ENCODE results near the gene EXOSC10. TPM values are rescaled to one million over a fixed set of nuclear protein-coding genes. Genes with fewer than 3 reads are reported as not detected.

The EXOSC10 gene
- total RNA-seq, 1 donor from 2014 or later: 17.1 TPM

DNA sequence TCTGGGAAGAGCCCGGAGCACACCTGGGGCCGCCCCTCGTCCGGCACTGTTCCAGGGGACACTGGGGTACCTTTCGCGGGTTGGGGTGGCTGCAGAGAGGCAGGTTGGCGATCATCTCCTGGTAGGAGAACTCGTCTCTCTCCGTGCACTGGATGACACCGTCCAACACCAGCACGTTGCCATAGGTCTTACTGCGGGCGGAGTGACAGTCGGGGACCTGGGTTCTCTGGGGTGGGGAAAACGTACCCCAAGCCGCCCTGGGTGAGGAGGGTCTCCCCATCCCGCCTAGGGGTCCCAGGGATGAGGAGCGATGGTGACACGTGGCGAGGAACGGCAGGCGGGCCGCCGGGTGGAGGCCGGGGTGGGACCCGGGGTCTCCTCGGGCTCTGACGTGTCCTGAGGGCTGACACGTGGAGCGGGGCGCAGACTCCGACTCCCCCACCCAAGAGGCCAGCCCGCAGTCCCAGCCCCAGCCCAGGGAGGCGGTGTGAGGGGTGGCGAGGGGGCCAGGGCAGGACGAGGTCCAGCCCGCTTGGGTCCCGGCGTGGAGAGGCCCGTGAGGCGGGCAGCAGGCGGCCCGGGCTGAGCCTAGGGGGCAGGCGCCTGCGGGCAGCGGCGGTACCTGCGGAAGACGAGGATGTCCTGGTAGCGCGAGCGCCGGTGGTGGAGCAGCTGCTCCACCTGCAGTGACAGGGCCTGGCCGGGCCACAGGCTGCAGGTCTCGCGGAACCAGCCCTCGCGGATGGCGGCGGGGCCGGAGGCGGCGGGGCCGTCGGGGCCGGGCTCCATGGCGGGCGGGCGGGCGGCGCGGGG is 40.3 kb downstream of the EXOSC10 start:
- intact Hi-C loops (cut with micrococcal nuclease): no loop called here
- TF ChIP-seq, protein P1, sequence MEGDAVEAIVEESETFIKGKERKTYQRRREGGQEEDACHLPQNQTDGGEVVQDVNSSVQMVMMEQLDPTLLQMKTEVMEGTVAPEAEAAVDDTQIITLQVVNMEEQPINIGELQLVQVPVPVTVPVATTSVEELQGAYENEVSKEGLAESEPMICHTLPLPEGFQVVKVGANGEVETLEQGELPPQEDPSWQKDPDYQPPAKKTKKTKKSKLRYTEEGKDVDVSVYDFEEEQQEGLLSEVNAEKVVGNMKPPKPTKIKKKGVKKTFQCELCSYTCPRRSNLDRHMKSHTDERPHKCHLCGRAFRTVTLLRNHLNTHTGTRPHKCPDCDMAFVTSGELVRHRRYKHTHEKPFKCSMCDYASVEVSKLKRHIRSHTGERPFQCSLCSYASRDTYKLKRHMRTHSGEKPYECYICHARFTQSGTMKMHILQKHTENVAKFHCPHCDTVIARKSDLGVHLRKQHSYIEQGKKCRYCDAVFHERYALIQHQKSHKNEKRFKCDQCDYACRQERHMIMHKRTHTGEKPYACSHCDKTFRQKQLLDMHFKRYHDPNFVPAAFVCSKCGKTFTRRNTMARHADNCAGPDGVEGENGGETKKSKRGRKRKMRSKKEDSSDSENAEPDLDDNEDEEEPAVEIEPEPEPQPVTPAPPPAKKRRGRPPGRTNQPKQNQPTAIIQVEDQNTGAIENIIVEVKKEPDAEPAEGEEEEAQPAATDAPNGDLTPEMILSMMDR (IDR thresholded peaks at IDR 0.05; ENCODE audit: borderline replicate concordance): no peak
- Histone ChIP-seq H3K4me3 (peak overlapping the region; percentile 98), H3K9me3 (replicated peaks) (no peaks in the 10 kb centered on the region), H3K27me3 (ENCODE audit: low read depth) (no peaks in the 10 kb centered on the region), H3K27ac (replicated peaks) (peak overlapping the region; percentile 64), H3K4me1 (peaks cover 30% of the 10 kb centered on the region), H3K36me3 (peaks cover 31% of the 10 kb centered on the region)
- DNase-seq: peak; percentile 24

DNA sequence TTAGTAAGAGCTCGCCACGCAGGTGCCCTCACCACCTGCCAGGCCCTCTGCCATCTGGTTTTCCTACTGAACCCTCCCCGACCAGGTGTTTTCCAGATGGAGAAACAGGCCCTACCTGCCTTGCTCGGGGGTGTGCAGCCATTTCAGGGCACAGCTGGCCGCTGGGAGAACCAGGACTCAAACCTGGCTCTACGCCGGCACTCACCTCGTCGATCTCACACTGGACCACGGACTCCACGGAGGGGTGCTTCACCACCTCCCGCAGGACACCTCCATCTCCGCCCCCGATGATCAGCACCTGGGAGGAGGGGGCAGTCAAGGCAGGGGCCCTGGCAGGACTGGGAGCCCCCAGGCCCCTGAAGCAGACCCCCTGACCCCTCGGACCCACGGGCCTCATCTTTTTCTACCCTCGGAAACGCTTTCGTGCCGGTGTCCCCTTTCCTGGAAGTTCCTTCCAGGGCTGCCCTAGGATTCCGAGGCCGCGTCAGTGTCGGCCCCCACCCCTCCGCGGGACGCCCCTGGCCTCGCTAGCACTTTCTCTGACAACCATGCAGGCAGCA is 41.0 kb downstream of the EXOSC10 start:
- no peak overlapping the region for H3K27ac ChIP-seq (replicated peaks)
- DNase-seq: no peak
- H3K27me3 ChIP-seq (ENCODE audit: low read depth): no peaks in the 10 kb centered on the region
- H3K4me1 ChIP-seq: peaks cover 30% of the 10 kb centered on the region
- intact Hi-C loops (cut with micrococcal nuclease): no loop called here
- peak overlapping the region; percentile 98 for H3K4me3 ChIP-seq
- TF ChIP-seq, protein P1 (IDR thresholded peaks at IDR 0.05; ENCODE audit: borderline replicate concordance): no peak
- H3K36me3 ChIP-seq: peaks cover 30% of the 10 kb centered on the region
- H3K9me3 ChIP-seq (replicated peaks): no peaks in the 10 kb centered on the region

DNA sequence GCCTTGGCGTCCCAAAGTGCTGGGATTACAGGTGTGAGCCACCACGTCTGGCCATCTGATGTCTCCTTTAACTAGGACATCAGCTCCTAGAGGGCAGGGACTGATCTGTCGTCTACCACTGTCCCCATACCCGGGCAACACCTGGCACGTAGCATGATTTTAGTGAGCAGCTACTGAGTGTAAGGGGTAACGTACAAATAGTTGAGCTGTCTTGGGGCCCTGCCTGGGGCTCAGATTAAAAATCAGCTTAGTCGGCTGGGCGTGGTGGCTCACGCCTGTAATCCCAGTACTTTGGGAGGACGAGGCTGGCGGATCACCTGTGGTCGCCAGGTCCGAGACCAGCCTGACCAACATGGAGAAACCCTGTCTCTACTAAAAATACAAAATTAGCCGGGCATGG is 41.6 kb downstream of the EXOSC10 start:
- TF ChIP-seq, protein P1 (IDR thresholded peaks at IDR 0.05; ENCODE audit: borderline replicate concordance): no peak
- Histone ChIP-seq H3K27ac (replicated peaks) (no peak overlapping the region), H3K36me3 (peaks cover 30% of the 10 kb centered on the region), H3K4me3 (no peak overlapping the region), H3K9me3 (replicated peaks) (no peaks in the 10 kb centered on the region), H3K4me1 (peaks cover 31% of the 10 kb centered on the region), H3K27me3 (ENCODE audit: low read depth) (peaks cover 2% of the 10 kb centered on the region)
- no peak for DNase-seq
- intact Hi-C loops (cut with micrococcal nuclease): no loop called here

DNA sequence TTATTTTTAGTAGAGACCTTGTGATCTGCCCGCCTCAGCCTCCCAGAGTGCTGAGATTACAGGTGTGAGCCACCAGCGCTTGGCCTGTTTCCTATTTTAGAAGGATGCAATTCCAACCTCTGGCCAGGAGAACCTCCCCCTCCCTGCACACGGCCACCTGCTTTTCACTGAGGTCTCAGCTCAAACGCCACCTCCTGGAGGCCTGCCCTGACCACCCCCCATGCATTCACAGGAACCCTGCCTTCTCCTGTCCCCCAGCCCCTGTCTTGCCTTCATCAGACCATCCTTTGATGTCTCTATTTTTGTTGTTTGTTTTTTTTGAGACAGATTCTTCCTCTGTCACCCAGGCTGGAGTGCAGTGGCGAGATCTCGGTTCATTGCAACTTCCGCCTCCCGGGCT is 42.2 kb downstream of the EXOSC10 start:
- no peak for DNase-seq
- H3K27me3 ChIP-seq (ENCODE audit: low read depth): peaks cover 8% of the 10 kb centered on the region
- TF ChIP-seq, protein P1 (IDR thresholded peaks at IDR 0.05; ENCODE audit: borderline replicate concordance): no peak

DNA sequence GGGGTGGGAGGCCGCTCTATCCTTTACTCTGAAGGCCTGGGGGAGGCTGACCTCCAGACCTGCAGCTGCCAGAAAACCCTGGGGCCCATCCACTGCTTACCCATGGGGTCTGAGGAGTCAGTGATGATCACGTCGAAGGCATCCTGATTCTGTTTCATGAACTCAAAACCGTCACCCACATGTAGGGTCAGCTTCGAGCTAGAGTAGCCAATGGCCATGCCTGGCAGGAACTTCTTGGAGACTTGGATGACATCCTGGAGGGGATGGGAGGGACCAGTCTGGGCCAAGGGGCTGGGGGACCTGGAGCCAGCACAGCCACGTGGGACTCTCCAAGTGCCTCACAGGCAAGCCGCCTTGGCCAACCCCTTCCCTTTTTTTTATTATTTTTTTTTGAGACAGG is 43.2 kb downstream of the EXOSC10 start:
- H3K36me3 ChIP-seq: peaks cover 30% of the 10 kb centered on the region
- no peak for DNase-seq
- H3K27ac ChIP-seq (replicated peaks): no peak overlapping the region
- intact Hi-C loops (cut with micrococcal nuclease): no loop called here
- H3K9me3 ChIP-seq (replicated peaks): no peaks in the 10 kb centered on the region
- TF ChIP-seq, protein P1 (IDR thresholded peaks at IDR 0.05; ENCODE audit: borderline replicate concordance): no peak
- H3K27me3 ChIP-seq (ENCODE audit: low read depth): peaks cover 8% of the 10 kb centered on the region
- H3K4me1 ChIP-seq: peaks cover 33% of the 10 kb centered on the region
- no peak overlapping the region for H3K4me3 ChIP-seq

More for the DNA sequence above, 42.2 kb downstream of the EXOSC10 start:
- Histone ChIP-seq H3K27ac (replicated peaks) (no peak overlapping the region), H3K4me3 (no peak overlapping the region), H3K36me3 (peaks cover 30% of the 10 kb centered on the region), H3K9me3 (replicated peaks) (no peaks in the 10 kb centered on the region), H3K4me1 (peaks cover 36% of the 10 kb centered on the region)
- intact Hi-C loops (cut with micrococcal nuclease): no loop called here

All from left ventricle myocardium inferior (tissue), 1 donor.